ENCODE data around the gene SLC28A3.

The SLC28A3 gene

GRCh38 chr9:84382720-84383119, 42.2 kb upstream of the SLC28A3 start:
- H3K4me3 ChIP-seq (ENCODE audit: control insufficient read depth, low read depth, low read length) = no peak overlapping the region
- no peak for DNase-seq (ENCODE audit: low read depth)
- no peak for TF ChIP-seq CTCF (IDR thresholded peaks at IDR 0.05; ENCODE audit: control insufficient read depth, insufficient read depth, low read depth, low read length, missing control alignments)

GRCh38 chr9:84381508-84381907, 41.0 kb upstream of the SLC28A3 start:
- no peak for DNase-seq (ENCODE audit: low read depth)
- no peak for TF ChIP-seq CTCF (IDR thresholded peaks at IDR 0.05; ENCODE audit: control insufficient read depth, insufficient read depth, low read depth, low read length, missing control alignments)
- H3K4me3 ChIP-seq (ENCODE audit: control insufficient read depth, low read depth, low read length) = no peak overlapping the region

GRCh38 chr9:84379740-84380139, 39.2 kb upstream of the SLC28A3 start:
- no peak for DNase-seq (ENCODE audit: low read depth)
- H3K4me3 ChIP-seq (ENCODE audit: control insufficient read depth, low read depth, low read length) = no peak overlapping the region
- TF ChIP-seq CTCF (IDR thresholded peaks at IDR 0.05; ENCODE audit: control insufficient read depth, insufficient read depth, low read depth, low read length, missing control alignments) = no peak

- no peak for TF ChIP-seq CTCF (IDR thresholded peaks at IDR 0.05; ENCODE audit: control insufficient read depth, insufficient read depth, low read depth, low read length, missing control alignments)
- no peak overlapping the region for H3K4me3 ChIP-seq (ENCODE audit: control insufficient read depth, low read depth, low read length)
- no peak for DNase-seq (ENCODE audit: low read depth)
Observed at GRCh38 chr9:84375954-84376353, 35.4 kb upstream of the SLC28A3 start.

GRCh38 chr9:84374516-84374915, 34.0 kb upstream of the SLC28A3 start:
- no peak for DNase-seq (ENCODE audit: low read depth)
- no peak for TF ChIP-seq CTCF (IDR thresholded peaks at IDR 0.05; ENCODE audit: control insufficient read depth, insufficient read depth, low read depth, low read length, missing control alignments)
- H3K4me3 ChIP-seq (ENCODE audit: control insufficient read depth, low read depth, low read length) = no peak overlapping the region

GRCh38 chr9:84374013-84374412, 33.5 kb upstream of the SLC28A3 start:
- DNase-seq (ENCODE audit: low read depth) = no peak

More at GRCh38 chr9:84374013-84374412, 33.5 kb upstream of the SLC28A3 start:
- no peak for TF ChIP-seq CTCF (IDR thresholded peaks at IDR 0.05; ENCODE audit: control insufficient read depth, insufficient read depth, low read depth, low read length, missing control alignments)
- H3K4me3 ChIP-seq (ENCODE audit: control insufficient read depth, low read depth, low read length) = no peak overlapping the region

All from AG09309 (cell line).